IPS-11a (cell line): ENCODE data around the gene REPS2.

Experiments used
- H3K4me3 ChIP-seq: one replicate; pipeline ENCODE4 v1.5.1; 2013; ENCODE audit warnings: low read depth, low read length, control low read depth

REPS2 gene

DNA sequence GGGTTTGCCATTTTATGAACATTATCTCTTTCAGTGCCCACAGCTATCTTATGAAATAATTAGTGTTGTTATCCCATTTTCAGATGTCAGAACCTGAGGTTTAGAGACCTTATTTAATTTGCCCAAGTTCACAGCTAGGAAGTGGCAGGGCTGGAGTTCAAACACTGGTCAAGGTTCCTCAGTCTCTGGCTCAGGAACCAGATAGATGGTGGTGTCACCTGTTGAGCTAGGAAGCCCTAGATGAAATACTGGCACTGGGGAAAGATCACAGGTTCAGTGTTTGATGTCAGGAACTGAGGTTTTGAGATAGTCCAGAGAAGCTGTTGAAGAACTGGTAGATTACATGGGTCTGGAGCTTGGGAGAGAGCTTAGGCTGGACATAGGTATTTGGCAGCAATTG is 85.4 kb downstream of the REPS2 start:
- H3K4me3 ChIP-seq: no peak overlapping the region

DNA sequence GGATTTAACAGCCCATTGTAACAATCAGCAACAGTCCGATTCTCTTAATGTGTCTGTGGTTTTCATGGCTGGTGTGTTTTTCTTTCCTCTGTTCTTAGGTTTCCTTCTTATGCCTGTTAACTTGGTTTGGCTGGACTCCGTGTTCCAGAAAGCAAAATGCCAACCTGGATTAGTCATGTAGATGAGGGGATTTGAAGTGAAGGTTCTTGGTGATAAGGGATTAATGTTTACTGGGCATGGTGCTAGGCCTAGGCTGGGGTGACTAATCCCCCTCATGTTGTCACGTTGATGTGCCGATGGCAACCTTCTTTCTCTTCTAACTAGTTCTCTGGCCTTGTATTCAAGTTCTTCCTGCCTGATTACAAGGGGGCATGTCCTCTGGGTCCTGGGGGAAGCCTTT is 85.9 kb downstream of the REPS2 start:
- no peak overlapping the region for H3K4me3 ChIP-seq

DNA sequence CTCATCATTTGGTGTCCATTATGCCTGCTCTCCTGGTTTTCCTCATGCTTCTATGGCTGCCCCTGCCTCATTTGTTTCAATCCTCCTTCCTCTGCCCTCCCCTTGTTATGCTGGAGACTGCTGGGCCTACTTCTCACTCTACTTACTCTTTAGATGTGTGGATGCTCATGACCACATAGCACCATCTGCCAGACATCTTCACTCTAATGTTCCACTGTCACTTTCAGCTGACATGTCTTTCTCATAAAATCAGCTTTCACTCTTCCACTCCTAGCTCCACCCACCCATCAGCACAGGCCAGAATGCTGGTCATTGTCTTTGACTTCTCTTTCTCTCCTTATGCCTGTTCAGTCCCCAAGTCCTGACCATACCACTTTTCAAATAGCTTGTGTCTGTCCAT is 86.8 kb downstream of the REPS2 start:
- H3K4me3 ChIP-seq: no peak overlapping the region

DNA sequence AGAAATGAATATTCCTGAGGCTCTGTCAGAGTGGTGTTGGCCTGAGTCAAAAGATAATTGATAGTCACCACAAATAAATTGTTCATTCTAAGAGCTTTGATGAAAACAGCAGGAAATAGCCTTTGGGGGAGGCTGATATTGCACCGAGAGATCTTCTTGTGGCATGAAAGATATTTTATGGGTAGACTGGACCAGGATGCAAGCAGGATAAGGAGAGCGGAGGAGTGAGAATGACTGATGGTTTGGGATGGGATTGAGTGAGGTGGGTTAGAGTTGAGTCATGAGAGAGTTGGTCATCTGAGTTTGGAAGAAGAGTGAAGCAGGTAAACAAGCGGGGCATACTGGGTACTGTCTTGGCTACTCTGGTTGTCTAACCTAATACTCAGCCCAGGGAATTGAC is 88.7 kb downstream of the REPS2 start:
- H3K4me3 ChIP-seq: no peak overlapping the region

DNA sequence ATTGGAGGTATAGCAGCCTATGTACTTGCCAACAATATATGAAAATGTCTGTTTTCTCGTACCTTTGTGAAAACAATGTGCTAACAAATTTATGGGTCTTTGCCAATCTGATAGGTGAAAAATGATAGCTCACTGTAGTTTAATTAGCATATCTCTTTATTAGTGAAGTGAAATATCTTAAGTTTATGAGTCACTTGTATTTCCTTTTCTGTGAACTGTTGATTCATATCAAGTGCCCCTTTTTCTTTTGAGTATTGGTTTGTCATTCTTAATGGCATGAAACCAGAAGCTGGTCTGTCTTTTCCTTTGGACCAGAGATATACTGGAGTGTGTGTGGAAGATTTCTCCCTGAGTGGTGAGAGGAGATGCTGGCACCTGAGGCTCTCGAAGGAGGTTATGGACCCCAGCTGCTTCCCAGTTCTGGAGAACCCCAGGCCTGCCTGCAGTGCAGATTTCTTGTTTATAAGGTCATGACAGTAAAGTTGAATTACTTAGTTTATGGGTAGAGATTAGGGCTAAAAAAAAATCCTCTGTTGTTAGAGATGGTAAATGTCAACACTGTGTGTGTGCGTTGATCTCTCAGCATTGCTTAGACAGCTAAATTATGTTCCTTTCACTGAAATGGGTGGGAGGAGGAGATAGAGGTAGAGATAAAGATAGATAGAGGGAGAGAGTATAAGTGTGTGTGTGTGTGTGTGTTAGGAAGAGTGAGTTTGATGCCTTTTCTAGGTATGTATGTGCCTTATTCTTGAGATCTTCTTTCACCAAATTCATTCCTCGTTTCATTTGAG is 89.9 kb downstream of the REPS2 start:
- H3K4me3 ChIP-seq: no peak overlapping the region

DNA sequence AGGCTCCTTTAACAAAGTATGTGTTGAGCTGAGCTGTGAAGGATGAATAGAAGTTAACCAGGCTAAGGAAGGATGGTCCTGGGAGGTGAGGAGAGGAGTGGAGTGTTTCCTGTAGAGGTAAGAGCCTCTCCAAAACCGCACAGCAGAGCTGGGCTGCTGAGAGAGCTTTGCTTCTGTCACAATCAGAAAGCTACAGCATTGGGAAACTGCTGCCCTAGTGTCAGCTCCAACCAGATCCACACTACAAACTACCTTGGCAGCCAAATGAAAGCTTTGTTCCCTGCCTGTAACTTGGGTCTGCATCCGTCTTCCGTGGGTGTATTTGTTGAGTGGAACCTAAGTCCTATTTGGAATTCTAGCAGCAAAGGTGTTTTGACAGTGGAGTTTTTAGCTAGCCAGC is 91.8 kb downstream of the REPS2 start:
- H3K4me3 ChIP-seq: no peak overlapping the region

DNA sequence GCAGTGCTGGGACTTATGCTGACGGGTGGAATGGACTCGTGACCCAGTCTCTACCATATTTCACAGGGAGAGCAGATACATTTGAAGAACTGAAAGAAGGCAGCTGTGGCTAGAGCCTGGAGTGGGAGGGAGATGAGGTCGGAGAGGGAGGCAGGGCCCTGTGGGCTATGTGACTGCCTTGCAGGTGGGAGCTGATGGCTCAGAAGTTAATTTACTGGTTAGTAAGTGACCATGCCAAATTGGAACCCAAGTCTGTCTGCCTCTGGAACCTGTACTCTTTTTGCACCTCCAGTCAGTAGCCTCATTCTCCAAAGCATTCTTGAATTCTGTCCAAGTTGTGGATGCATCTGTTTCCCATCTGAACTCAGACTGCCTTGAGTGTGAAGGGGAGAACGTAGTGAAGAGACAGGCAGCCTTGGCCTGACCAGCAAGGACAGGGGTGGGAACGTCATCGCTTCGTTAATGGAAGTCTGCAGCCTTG is 92.3 kb downstream of the REPS2 start:
- no peak overlapping the region for H3K4me3 ChIP-seq

DNA sequence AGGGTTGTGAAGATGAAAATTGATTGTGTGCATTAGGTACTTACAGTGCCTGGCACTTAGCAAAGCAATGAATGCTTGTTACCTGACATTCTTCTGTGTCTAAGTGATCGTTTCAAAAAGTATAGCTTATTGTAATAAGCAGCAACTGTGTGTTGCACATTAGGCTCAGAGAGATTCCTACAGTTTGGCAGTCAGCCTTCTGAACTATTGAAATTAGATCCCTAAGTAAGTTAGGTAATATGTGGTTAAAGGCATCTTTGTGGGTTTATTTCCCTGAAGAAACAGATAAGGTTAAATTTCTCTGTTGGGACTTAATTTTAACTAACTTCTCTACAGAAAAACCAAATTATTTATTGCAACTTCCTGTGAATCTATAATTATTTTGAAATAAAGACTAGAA is 93.4 kb downstream of the REPS2 start:
- H3K4me3 ChIP-seq: no peak overlapping the region

DNA sequence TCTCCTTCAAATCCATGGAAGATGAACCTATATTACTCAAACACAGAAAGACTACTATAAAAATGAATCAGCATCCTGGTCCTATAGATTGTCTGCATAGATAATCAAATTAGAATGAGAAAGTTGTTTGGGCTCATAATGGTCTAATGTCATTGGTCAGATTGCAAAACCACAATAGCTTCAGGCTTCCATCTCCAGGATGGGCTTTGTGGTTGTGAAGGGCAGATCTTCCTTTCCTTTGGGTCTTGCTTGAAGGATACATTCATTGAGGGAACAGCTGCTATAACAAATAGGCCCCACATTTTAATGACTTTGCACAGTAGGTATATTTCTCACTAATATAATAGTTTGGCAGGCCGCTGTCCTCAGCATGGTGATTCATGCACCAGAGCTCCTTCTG is 94.3 kb downstream of the REPS2 start:
- no peak overlapping the region for H3K4me3 ChIP-seq

DNA sequence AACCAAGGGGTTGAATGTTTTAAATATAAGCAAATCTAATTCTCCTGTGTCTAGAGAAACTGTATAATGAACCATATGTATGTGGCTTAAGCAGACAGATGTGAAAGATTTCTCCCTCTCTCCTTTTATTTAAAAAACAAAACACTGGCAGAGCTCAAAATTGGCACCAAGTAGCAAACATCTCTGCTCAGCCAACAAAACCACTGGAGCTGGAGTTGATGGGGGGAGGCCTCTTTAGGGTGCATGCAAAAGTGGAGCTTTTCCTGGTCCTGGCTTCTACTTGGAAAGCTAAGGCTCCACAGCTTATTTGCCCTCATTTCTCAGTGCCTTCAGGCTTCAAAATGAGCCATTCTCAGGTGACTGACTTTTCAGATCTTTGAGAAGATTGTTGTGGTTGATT is 95.6 kb downstream of the REPS2 start:
- H3K4me3 ChIP-seq: no peak overlapping the region

DNA sequence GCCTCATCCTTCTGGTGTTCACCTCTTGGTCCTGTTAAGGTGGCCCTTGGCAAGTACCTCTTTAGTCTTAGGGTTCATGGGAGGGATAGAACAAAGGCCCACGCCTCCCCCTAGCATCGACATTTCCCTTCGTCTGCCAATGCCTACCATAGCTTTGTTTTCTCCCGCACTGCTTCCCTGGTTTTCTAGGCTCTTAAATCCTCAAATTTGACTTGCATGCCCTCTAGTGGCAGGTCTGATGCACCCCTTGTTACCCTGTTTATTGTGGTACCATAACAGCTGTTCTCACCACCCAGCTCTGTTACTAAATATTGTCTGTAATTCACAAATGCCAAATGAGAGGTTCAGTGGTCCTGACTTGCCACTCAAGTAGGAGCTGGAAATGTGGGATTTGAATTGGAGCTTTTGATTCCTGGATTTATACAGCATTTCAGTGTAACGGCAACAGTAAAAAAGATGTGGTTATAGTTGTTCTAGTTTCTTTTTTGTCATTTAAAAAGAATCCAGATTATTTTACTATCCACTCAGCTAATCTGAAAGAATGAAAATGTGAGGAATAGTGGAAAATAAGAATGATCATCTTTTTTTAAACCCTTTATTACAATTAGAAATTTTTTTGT is 100.1 kb downstream of the REPS2 start:
- no peak overlapping the region for H3K4me3 ChIP-seq

DNA sequence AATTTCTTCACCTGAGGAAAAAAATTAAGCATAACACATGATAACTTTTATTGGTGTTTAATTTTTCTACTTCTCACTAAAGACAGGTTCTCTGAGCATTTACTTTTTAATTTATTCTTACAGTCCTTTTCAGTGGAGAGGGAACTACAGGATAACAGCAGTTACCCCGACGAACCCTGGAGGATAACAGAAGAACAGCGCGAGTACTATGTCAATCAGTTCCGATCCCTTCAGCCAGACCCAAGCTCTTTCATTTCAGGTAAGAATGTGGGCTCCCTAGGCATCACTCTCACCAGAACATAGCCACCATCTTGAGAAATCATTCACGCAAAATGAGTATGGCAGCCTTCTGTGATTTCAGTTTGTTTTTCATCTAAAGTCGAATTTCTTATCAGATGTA is 100.8 kb downstream of the REPS2 start:
- H3K4me3 ChIP-seq: no peak overlapping the region

DNA sequence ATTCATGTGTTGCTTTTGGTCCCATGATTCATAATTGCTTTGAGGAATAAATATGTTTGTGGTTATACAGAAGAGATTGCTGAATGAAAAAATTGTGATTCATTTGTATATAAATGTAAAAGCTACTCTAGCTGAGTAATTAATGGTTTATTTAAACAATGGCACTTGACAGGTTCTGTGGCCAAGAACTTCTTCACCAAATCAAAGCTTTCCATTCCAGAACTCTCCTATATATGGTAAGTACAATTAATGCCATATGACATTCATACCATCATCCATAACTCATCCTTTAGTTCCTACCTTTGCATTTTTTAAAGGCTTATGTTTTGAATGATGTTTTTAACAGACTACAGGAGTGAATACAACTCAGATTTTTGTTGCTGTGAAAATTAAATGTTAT is 105.8 kb downstream of the REPS2 start:
- H3K4me3 ChIP-seq: no peak overlapping the region

DNA sequence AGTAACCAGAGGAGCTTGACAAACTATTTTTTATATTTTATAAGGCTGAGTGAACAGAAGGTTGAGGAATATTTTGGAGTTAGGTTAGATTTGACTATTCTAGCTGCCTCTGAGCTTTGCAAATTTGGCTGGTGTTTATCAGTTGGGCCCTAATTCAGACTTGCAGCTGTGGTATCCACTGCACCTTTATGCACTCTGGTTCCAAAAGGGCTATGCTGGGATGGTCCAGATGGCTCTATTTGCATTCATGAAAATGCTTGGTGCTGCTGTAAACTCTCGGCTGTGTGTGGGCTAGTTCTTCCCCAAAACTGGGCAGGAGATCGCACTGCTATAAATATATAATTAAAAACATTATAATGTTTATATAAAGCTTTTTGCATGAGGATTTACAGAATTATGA is 106.3 kb downstream of the REPS2 start:
- no peak overlapping the region for H3K4me3 ChIP-seq

DNA sequence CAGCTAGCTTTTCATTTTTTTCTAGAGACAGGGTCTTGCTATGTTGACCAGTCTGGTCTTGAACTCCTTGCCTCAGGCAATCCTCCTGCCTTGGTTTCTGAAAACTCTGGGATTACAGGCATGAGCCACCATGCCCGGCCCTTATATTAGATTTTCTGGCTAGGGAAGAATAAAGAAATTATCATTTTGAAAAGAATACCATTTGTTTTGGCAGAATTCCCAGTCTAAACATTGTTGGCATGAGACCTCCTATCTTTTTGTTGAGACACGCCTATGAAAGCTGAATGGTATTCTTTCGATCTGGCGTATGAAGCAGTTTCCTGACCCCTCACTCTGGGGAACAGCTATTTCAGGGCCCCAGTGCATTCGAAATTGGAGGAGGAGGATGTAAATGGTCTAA is 107.0 kb downstream of the REPS2 start:
- H3K4me3 ChIP-seq: no peak overlapping the region

DNA sequence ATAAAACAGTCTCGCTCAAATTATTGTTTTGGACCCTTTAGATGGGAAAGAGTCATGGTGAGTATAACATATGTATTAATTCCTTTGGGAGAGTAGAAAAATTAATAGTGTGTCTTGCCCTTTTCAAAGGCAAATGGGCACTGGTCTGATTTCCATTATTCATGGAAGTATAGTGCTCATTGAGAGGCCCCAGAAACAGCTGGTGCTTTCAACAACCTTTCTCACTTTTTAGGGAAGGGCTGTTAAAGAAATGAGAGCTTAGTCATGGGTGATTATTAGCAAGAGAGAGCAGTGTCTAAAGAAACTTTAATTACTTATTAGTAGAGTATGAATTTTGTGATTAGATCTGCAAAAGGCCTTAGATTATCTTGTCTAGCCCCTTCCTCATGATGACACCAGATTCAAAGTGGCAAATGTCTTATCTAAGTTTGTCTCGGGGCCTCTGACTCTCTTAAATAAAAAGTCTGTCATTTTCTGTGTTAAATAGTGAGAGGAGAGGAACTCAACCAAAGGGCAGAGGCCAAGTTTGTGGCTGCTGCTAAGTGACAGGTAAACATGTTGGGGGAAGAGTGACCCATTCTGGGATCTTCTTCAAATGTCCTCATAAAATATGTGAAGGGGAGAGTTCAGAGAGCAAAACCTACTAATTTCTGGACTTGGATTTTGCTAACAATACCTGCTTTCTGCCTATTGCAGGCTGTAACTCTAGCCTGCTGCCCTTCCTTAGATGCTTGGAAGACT is 110.6 kb downstream of the REPS2 start:
- H3K4me3 ChIP-seq: no peak overlapping the region

DNA sequence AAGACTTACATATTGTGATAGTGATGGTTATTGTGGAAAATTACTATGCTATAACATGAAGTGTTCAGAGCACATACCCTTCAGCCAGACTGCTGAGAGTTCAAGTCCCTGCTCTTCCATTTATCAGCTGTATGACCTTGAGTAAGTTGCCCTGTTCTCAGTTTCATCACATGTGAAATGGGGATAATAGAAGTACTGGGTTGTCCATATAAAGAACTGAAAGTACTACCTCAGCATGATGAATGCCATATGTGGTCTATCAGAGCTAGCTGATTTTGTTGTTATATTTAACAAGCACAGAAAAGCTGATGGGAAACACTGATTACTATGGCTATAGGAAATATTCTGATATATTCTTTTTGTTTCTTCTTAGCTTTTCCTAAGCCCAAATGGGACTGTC is 115.6 kb downstream of the REPS2 start:
- no peak overlapping the region for H3K4me3 ChIP-seq

DNA sequence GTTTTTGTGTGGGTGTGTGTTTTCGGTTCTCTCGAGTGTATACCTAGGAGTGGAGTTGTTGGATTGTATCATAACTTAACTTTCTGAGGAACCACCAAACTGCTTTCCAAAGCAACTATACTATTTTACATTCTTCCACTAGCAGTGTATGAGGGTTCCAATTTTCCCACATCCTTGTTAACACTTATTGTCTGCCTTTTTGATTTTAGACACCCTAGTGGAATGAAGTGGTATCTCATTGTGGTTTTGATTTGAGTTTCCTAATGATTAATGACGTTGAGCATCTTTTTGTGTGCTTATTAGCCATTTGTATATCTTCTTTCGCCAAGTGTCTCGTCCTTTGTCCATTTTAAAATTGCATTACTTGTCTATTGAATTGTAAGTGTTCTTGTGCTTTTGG is 118.6 kb downstream of the REPS2 start:
- no peak overlapping the region for H3K4me3 ChIP-seq

DNA sequence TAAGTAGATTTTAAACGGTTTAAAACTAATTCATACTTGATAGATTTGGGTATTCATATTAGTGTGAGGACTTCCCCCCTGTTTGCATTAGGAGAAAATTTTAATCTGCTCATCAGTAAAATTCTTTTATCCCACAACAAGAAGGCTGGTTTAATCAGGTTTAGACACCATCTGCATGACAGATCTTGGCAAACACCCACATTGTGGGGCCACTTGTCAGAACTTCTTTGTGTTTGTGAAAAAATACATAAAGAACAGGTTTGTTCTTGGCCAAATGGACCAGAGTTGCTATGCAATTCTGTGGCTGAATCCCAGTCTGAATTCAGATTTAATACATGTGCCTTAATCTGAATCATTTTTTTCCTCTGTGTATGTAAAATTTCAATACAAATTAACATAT is 121.1 kb downstream of the REPS2 start:
- no peak overlapping the region for H3K4me3 ChIP-seq

DNA sequence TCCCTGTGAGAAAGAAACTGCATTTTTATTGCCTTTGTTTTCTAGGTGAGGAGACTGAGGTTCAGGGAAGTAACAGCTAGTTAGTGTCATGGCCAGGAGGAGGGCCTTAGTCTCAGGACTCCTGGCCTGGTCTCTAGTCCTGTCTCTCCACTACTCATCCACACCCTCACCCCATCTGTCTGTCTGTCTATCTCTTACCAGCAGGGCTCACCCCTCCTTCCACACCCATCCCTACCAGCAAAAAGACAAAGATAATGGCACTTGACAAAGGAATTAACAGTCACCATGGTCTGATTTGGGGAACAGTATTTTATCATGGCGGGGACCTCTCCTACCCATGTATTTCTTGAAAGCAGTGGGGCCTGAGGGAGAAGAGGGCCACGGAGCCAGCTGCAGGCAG is 125.8 kb downstream of the REPS2 start:
- H3K4me3 ChIP-seq: no peak overlapping the region

DNA sequence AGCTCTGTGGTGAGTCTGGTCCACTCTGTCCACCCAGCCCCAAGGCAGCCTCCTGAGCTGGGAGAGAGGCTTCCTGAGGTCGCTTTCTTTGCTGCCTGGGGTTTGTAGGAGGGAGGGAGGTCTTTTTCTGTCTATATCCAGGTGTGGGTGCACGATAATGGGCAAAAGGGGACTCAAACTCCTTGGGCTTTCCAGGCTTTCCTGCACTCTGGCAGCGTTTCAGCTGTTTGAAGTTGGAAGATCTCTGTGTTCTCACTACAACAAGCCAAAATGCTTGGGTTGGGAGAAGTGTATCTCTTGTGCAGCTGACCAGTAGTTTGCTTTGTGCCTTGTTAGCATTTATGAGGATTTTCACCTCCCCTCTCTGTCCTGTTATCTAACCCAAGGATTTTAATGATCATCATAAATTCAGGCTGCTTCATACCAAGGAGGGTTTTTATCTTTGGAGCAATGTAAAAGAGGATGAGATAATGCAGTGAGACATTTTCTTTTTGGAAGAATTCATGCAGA is 126.3 kb downstream of the REPS2 start:
- H3K4me3 ChIP-seq: no peak overlapping the region

DNA sequence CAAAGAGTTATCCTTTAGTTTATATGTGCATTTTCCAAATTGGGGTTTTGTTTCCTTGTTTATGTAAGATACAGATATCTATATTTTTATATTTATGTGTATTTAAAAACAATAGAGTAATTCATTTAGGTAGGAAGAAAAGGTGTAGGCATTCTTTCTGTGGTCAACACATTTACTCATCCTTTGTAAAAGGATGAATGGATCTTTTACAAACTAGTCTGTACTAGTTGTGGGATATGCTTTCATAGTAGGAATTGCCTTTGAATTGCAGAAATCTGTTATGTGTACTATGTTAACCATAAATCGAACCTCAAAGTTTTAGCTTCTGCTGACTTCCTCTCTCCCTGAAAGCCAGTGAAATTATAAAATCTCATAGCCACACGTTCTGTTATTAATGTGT is 128.5 kb downstream of the REPS2 start:
- H3K4me3 ChIP-seq: no peak overlapping the region
